Transverse colon (tissue), 4 donors: ENCODE data around the gene CARM1. TPM values are rescaled to one million over a fixed set of nuclear protein-coding genes. Genes with fewer than 3 reads are reported as not detected.
"Not testable (repeated sequence)": the region's sequence is repeated elsewhere in the genome, so short reads cannot be mapped to it uniquely, and the experiment has no call there.

Source experiments
- DNase-seq: peaks from one replicate; pipeline ENCODE4 v3.0.0-alpha.2; 2019
- H3K27ac ChIP-seq, 4 donors: fragments of 200-600 bp; sonication (generic); 2 replicates each; pipeline ENCODE4 v1.5.1; 2016 to 2018; ENCODE audit warnings: inconsistent platforms in 4 of 4
- H3K27me3 ChIP-seq: fragments of 200-600 bp; sonication (generic); 2 replicates; pipeline ENCODE4 v1.5.1; 2017; ENCODE audit warnings: inconsistent platforms
- H3K36me3 ChIP-seq, 4 donors: fragments of 200-600 bp; sonication (generic); 2 replicates each; pipeline ENCODE4 v1.5.1; 2017 to 2019; ENCODE audit warnings: inconsistent platforms in 4 of 4
- H3K4me1 ChIP-seq, 4 donors: fragments of 200-600 bp; sonication (generic); 2 replicates each; pipeline ENCODE4 v1.5.1; 2017 to 2020; ENCODE audit warnings: inconsistent platforms in 4 of 4
- H3K4me3 ChIP-seq, 4 donors: fragments of 200-600 bp; sonication (generic); 1 replicate in 1 of 4; 2 replicates in 3 of 4; pipeline versions ENCODE4 v1.5.1 to v1.6.1; 2017 to 2019; ENCODE audit warnings: inconsistent platforms in 4 of 4
- H3K9me3 ChIP-seq, 2 donors: fragments of 200-600 bp; sonication (generic); 2 replicates each; pipeline ENCODE4 v1.5.1; 2017 to 2019; ENCODE audit warnings: inconsistent platforms in 2 of 2
- CTCF ChIP-seq, 5 experiments: fragments of 200-600 bp in 3 of 5; fragments of 450-650 bp in 2 of 5; sonication (generic) in 3 of 5; IDR thresholded peaks; 1 replicate in 2 of 5; 2 replicates in 3 of 5; pipeline ENCODE4 v1.5.1; 2016 to 2017; ENCODE audit warnings: antibody characterized with exemption in 5 of 5, inconsistent platforms in 3 of 5, mild to moderate bottlenecking in 2 of 5, moderate library complexity in 1 of 5
- EP300 ChIP-seq: sonication (generic); formaldehyde crosslinking; IDR thresholded peaks from one replicate; pipeline ENCODE4 v1.6.1; 2017; ENCODE audit warnings: antibody characterized with exemption, low read depth
- POLR2A ChIP-seq: fragments of 450-650 bp; IDR thresholded peaks from one replicate; pipeline ENCODE4 v1.6.1; 2016; ENCODE audit warnings: antibody characterized with exemption, mild to moderate bottlenecking, moderate library complexity
- POLR2AphosphoS5 ChIP-seq, 3 donors: sonication (generic); formaldehyde crosslinking; IDR thresholded peaks; one replicate each; pipeline ENCODE4 v1.6.1; 2016; ENCODE audit warnings: antibody characterized with exemption in 3 of 3
- WGBS, 2 donors: methylation state at CpG; one replicate each; pipeline ENCODE4 v1.1.5; 2018; ENCODE audit warnings: low coverage in 1 of 2; 5-methylcytosine and 5-hydroxymethylcytosine counted together
- in situ Hi-C, 4 donors: fragments of 200-750 bp; cut with MboI; loops; one replicate each; pipeline versions ENCODE4 v1.15.0 to v1.15.1; 2017; ENCODE audit warnings: low sequenced_read_pairs in 3 of 4, low pct_ligation_motif_present in 1 of 4, low pct_unique_long_range_greater_than_20kb in 1 of 4
- intact Hi-C: fragments of 100-400 bp; cut with DNase I; formaldehyde crosslinking; loops from one replicate; pipeline ENCODE4 v1.15.1; 2023; ENCODE audit warnings: low total_unique reads
- total RNA-seq, 4 donors: library from RNA; depleted of rRNA; stranded (reverse); fragments of >200 nt; gene quantifications; one replicate each; pipeline ENCODE4 v1.1.0, GENCODE V29; 2016

Gene CARM1
- total RNA-seq, 4 donors from 2014 or later: 24.9 to 47.6 (median 35.6) TPM

GRCh38 chr19:10855879-10856522 lies 15.4 kb upstream of the CARM1 start:
- Histone ChIP-seq H3K27ac (no peak overlapping the region), H3K27me3 (no peaks in the 10 kb centered on the region), H3K4me3 (no peak overlapping the region), H3K9me3 (no peaks in the 10 kb centered on the region), H3K4me1 (no peaks in the 10 kb centered on the region), H3K36me3 (no peaks in the 10 kb centered on the region)
- DNase-seq: no peak
- TF ChIP-seq POLR2A: no peak
- TF ChIP-seq EP300: no peak
- TF ChIP-seq CTCF (IDR thresholded peaks at IDR 0.05): peak; percentile 42 to 56 (median 48)
- TF ChIP-seq POLR2AphosphoS5 (IDR thresholded peaks at IDR 0.05): no peak
- intact Hi-C loops: no loop called here
- in situ Hi-C loops: loop anchor here in 3 of 4 donors (10.0 to 25.0 kb wide), 2 partner anchors 141 to 144 kb away; partner anchors contain the start of genes DNM2 (in 3 of the 3) and QTRT1 (in 2 of the 3)
- 33 to 64% methylated on average over 3 to 5 of the region's 5 CpGs for WGBS, 2 donors

GRCh38 chr19:10856899-10857298 lies 14.5 kb upstream of the CARM1 start:
- intact Hi-C loops, H3K27ac ChIP-seq, H3K36me3 ChIP-seq, H3K9me3 ChIP-seq, H3K4me3 ChIP-seq, H3K27me3 ChIP-seq, H3K4me1 ChIP-seq, DNase-seq: not testable (repeated sequence)
- 94 to 100% methylated on average over 1 of the region's 1 CpG for WGBS, 2 donors
- in situ Hi-C loops: loop anchor here in 3 of 4 donors (10.0 to 25.0 kb wide), 2 partner anchors 142 to 145 kb away; partner anchors contain the start of genes DNM2 (in 3 of the 3) and QTRT1 (in 2 of the 3)

GRCh38 chr19:10858204-10858828 lies 13.0 kb upstream of the CARM1 start:
- Histone ChIP-seq H3K9me3 (no peaks in the 10 kb centered on the region), H3K27ac (no peak overlapping the region), H3K27me3 (no peaks in the 10 kb centered on the region), H3K4me1 (no peaks in the 10 kb centered on the region), H3K36me3 (no peaks in the 10 kb centered on the region), H3K4me3 (no peak overlapping the region)
- WGBS, 2 donors: 40 to 46% methylated on average over 3 to 4 of the region's 4 CpGs
- in situ Hi-C loops: loop anchor here in 3 of 4 donors (10.0 to 25.0 kb wide), 2 partner anchors 144 to 146 kb away; partner anchors contain the start of genes DNM2 (in 3 of the 3) and QTRT1 (in 2 of the 3)
- TF ChIP-seq EP300: no peak
- peak; percentile 39 to 47 (median 44) for TF ChIP-seq CTCF (IDR thresholded peaks at IDR 0.05)
- intact Hi-C loops: no loop called here
- DNase-seq: no peak

- WGBS, 2 donors: 61% methylated on average over 7 of the region's 7 CpGs; no CpG with 5 or more reads in 1 of the 2 donors
- Histone ChIP-seq H3K27me3 (no peaks in the 10 kb centered on the region), H3K27ac (no peak overlapping the region), H3K4me3 (no peak overlapping the region), H3K36me3 (no peaks in the 10 kb centered on the region), H3K9me3 (no peaks in the 10 kb centered on the region), H3K4me1 (peaks cover 0 to 9% (median 6%) of the 10 kb centered on the region in 4 donors)
- in situ Hi-C loops (loop anchor here in 2 of 4 donors (25.0 kb wide), 1 partner anchor 149 kb away; the partner anchor contains the start of genes DNM2 (in 2 of the 2) and QTRT1 (in 2 of the 2)), intact Hi-C loops (no loop called here)
- TF ChIP-seq CTCF (IDR thresholded peaks at IDR 0.05) (peak; percentile 30 to 43 (median 38)), POLR2AphosphoS5 (IDR thresholded peaks at IDR 0.05) (no peak)
- peak; percentile 45 for DNase-seq
These were observed 10.2 kb upstream of the CARM1 start for GRCh38 chr19:10861103-10861651.
